Memory B cell (primary cell): ENCODE results near the gene DENND4A.
"Not testable (repeated sequence)": the region's sequence is repeated elsewhere in the genome, so short reads cannot be mapped to it uniquely, and the experiment has no call there.

ENCODE experiments used
- ATAC-seq: fragments of 150-1000 bp; cut with Tn5 transposase; 2 replicates; pipeline ENCODE4 v1.10.0; 2021; ENCODE audit warnings: low read depth, mild to moderate bottlenecking, moderate library complexity
- DNase-seq, 2 donors: peaks; one replicate each; pipeline ENCODE4 v3.0.0; 2022; ENCODE audit warnings: low spot score in 2 of 2
- H3K27ac Mint-ChIP-seq: one replicate; pipeline ENCODE4 v1.8.0; 2022; ENCODE audit warnings: mild to moderate bottlenecking, moderate library complexity, mixed read lengths
- H3K27me3 Mint-ChIP-seq: one replicate; pipeline ENCODE4 v1.8.0; 2022; ENCODE audit warnings: mixed read lengths
- H3K36me3 Mint-ChIP-seq: one replicate; pipeline ENCODE4 v1.8.0; 2022; ENCODE audit warnings: mild to moderate bottlenecking, mixed read lengths
- H3K4me1 Mint-ChIP-seq: one replicate; pipeline ENCODE4 v1.8.0; 2022; ENCODE audit warnings: mixed read lengths
- H3K4me3 Mint-ChIP-seq: one replicate; pipeline ENCODE4 v1.8.0; 2022; ENCODE audit warnings: mild to moderate bottlenecking, moderate library complexity, mixed read lengths
- H3K9me3 Mint-ChIP-seq: one replicate; pipeline ENCODE4 v1.8.0; 2022; ENCODE audit warnings: mixed read lengths

DENND4A gene

DNA sequence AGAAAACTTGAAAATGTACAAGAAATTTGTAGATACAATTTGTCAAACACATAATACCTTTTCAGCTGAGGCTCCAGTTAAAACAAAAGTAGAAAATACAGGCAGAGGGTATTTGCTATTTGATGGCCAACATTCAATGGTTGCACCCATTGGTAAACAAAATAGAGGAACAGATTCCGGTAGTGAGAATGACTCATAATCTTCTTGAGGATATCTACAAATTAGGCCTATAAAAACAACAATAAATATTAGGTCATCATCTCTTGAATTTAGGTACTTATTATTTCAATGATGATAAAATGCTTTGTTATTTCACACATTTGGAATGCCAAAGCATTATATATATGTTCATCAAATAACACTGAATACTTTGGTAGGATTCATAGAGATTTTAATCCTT lies 53.4 kb downstream of the DENND4A start:
- Mint-ChIP-seq H3K27ac (no peak overlapping the region), H3K4me1 (peaks cover 4% of the 10 kb centered on the region), H3K36me3 (peaks cover 24% of the 10 kb centered on the region), H3K9me3 (no peaks in the 10 kb centered on the region), H3K27me3 (no peaks in the 10 kb centered on the region), H3K4me3 (no peak overlapping the region)
- DNase-seq (no peak), ATAC-seq (no peak)

DNA sequence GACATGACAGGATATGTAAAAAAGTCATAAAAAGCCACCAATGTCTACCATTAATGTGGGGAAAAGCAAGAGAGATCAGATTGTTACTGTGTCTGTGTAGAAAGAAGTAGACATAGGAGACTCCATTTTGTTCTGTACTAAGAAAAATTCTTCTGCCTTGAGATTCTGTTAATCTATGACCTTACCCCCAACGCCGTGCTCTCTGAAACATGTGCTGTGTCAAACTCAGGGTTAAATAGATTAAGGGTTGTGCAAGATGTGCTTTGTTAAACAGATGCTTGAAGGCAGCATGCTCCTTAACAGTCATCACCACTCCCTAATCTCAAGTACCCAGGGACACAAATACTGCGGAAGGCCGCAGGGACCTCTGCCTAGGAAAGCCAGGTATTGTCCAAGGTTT lies 58.5 kb downstream of the DENND4A start:
- DNase-seq, H3K27ac Mint-ChIP-seq, H3K9me3 Mint-ChIP-seq, ATAC-seq, H3K4me3 Mint-ChIP-seq, H3K27me3 Mint-ChIP-seq, H3K4me1 Mint-ChIP-seq: not testable (repeated sequence)
- H3K36me3 Mint-ChIP-seq = peaks cover 23% of the 10 kb centered on the region

DNA sequence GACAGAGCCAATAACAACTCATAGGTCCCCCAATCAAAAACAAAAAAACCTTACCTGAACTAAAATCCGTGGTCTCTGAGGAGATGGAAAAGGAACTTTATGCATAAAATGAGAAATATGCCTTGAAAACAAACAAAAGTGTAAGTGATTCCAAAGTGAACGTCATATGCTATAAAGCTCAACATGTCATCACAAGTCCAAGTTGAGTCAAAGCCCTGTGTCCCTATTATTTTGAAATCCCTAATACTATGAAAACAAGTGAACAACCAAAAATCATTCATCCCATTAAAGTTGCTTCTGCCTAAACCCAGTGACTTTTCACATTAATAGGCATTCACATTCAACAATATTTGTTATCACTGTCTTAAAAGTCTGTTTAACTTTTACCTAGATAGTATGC lies 59.4 kb downstream of the DENND4A start:
- H3K4me1 Mint-ChIP-seq = peaks cover 5% of the 10 kb centered on the region
- no peaks in the 10 kb centered on the region for H3K9me3 Mint-ChIP-seq

DNA sequence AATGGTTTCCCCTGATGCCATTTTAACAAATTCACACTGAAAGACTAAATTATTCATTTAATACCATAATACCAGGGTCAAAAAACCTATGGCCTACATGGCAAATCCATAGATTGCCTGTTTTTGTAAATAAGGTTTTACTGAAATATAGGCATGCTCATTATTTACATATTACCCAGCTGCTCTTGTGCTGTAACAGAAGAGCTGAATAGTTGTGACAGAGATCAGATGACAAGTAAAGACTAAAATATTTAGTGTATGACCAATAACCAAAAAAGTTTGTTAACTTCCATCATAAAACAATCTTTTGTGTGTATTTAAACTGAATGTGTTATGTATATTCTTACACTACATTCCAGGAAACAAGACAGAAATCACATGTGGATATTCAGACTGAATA lies 60.2 kb downstream of the DENND4A start:
- DNase-seq (no peak), ATAC-seq (no peak)
- Mint-ChIP-seq H3K36me3 (peaks cover 18% of the 10 kb centered on the region), H3K27ac (peak overlapping the region; percentile 35), H3K4me1 (peaks cover 3% of the 10 kb centered on the region), H3K4me3 (no peak overlapping the region), H3K9me3 (no peaks in the 10 kb centered on the region), H3K27me3 (no peaks in the 10 kb centered on the region)

More for the DNA sequence above, 59.4 kb downstream of the DENND4A start:
- no peak for ATAC-seq
- H3K4me3 Mint-ChIP-seq = no peak overlapping the region
- H3K27me3 Mint-ChIP-seq = no peaks in the 10 kb centered on the region
- no peak overlapping the region for H3K27ac Mint-ChIP-seq
- H3K36me3 Mint-ChIP-seq = peaks cover 23% of the 10 kb centered on the region
- DNase-seq = no peak

DNA sequence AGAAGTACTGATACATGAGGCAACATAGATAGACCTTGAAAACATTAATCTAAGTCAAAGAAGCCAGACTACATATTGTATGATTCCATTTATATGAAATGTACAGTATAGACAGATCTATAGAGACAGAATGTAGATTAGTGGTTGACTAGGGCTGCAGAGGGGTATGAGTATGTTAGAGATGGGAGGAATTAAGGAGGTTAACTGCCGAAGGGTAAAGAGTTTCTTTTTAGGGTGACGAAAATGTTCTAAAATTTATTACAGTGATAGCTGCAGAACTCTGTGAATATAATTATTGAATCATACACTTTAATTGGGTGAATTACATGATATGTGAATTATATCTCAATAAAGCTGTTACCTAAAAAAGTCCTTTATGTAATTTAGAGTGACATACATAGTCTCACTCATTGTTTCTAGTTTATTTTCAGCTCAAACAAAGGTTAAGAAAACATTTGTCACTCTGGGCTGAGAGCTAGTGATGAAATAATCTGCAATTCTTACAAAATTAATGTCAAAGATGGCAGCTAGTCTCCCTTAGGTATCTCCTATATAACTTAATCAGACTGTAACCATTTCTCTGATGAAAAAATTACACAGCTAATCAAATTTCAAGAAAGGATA lies 61.4 kb downstream of the DENND4A start:
- H3K4me3 Mint-ChIP-seq = no peak overlapping the region
- H3K27ac Mint-ChIP-seq = no peak overlapping the region
- no peaks in the 10 kb centered on the region for H3K9me3 Mint-ChIP-seq
- peaks cover 3% of the 10 kb centered on the region for H3K4me1 Mint-ChIP-seq
- DNase-seq (no peak), ATAC-seq (no peak)
- H3K27me3 Mint-ChIP-seq = no peaks in the 10 kb centered on the region
- H3K36me3 Mint-ChIP-seq = peaks cover 21% of the 10 kb centered on the region

DNA sequence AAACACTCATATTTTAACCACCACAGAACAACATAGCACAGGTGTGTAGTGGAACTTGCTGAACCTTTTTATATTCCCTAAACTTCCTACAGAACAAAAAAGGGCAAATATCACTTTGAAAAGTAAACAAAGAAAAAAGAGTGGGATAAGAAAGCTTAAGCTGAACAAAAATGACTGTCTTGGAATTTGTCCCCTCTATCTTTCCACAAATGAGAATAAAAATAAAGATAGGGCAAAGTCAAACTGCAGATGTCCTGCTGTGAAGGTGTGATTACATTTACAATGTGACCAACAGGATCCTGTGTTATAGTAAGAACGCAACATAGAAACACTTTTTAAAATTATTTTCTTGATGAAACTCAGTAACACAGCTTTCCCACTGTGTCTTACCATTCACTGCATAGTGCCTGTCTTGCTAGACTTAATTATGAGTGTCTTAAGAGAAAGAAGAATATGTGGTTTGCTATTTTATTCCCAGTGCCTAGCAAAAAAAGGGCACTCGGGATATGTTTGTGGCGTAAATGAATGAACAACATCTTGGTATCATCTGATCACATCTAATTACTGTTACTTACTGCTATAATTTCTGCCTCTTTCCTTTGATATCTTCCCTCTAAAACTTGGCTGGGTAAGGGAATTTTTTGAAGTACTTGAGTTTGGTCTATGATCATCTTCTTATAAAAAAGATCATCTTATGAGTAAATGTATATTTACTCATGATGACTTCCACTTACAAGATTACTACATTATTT lies 67.5 kb downstream of the DENND4A start:
- Mint-ChIP-seq H3K4me3 (no peak overlapping the region), H3K4me1 (no peaks in the 10 kb centered on the region), H3K27ac (no peak overlapping the region), H3K36me3 (peaks cover 18% of the 10 kb centered on the region), H3K9me3 (no peaks in the 10 kb centered on the region), H3K27me3 (no peaks in the 10 kb centered on the region)
- ATAC-seq (no peak), DNase-seq (no peak)

DNA sequence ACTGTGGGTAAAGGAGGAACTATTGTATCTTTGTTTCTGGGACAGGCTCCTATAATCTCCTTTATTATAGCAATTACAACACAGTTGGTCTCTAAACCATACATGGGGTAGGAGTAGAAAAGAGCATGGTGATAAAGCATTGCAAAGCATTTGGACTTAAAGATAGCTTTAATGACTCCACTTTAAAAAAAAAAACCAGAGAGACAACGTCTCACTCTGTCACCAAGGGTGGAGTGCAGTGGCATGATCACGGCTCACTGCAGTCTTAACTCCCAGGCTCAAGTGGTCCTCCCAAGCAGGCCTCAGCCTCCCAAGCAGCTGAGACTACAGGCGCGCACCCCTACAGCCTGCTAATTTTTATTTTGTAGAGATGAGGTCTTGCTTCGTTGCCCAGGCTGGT lies 68.2 kb downstream of the DENND4A start:
- Mint-ChIP-seq H3K9me3 (no peaks in the 10 kb centered on the region), H3K4me1 (no peaks in the 10 kb centered on the region), H3K27me3 (no peaks in the 10 kb centered on the region), H3K4me3 (no peak overlapping the region), H3K27ac (no peak overlapping the region), H3K36me3 (peaks cover 18% of the 10 kb centered on the region)
- ATAC-seq (no peak), DNase-seq (no peak)

DNA sequence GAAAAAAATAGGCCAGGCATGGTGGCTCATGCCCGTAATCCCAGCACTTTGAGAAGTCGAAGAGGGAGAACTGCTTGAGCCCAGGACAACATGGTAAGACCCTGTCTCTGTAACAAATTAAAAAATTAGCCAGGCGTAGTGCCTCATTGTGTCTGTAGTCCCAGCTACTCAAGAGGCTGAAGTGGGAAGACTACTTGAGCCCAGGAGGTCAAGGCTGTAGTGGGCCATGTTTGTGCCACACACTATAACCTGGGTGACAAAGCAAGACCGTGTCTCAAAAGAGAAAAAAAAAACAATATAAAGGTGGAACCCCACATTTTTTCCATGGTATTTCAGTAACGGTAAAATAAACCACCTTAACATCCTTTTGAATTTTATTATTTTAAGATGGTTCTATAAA lies 69.9 kb downstream of the DENND4A start:
- DNase-seq (no peak), ATAC-seq (no peak)
- Mint-ChIP-seq H3K36me3 (peaks cover 24% of the 10 kb centered on the region), H3K9me3 (no peaks in the 10 kb centered on the region), H3K27ac (no peak overlapping the region), H3K27me3 (no peaks in the 10 kb centered on the region), H3K4me1 (no peaks in the 10 kb centered on the region), H3K4me3 (no peak overlapping the region)

DNA sequence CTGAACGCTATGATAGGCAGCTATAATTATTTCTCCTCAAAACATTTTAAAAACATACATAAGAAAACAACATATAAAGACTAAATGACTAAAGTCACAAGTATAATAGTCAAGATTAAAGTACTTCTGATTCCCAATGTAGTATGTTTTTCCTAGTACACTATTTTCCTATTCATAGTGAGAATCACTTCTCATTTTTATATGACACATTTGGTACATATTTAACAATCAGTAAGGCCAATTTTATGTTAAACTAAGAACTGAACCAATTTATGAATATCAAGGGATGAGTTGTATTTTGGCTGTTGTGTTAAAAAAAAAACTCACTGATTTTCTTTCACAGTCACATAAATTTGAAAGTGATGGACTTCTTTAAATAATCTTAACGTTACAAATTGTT lies 79.7 kb downstream of the DENND4A start:
- ATAC-seq (no peak), DNase-seq (no peak)
- H3K27ac Mint-ChIP-seq = no peak overlapping the region
- no peaks in the 10 kb centered on the region for H3K9me3 Mint-ChIP-seq
- peaks cover 38% of the 10 kb centered on the region for H3K36me3 Mint-ChIP-seq
- H3K4me1 Mint-ChIP-seq = peaks cover 3% of the 10 kb centered on the region
- no peak overlapping the region for H3K4me3 Mint-ChIP-seq
- H3K27me3 Mint-ChIP-seq = no peaks in the 10 kb centered on the region

DNA sequence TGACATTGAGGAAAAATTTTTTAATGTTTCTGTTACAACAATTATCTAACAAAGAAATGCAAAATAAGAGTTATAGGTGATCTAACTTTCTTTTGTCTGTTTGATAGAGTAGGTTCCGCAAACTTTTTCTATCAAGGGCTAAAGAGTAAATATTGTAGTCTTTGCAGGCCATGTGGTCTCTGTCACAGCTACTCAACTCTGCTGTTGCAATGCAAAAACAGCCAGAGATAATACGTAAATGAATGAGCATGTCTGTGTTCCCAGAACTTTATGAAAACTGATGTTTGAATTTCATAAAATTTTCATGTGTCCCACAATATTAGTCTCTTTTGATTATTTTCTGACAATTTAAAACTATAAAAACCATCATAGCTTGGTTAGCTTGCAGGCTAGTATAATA lies 97.0 kb downstream of the DENND4A start:
- H3K4me3 Mint-ChIP-seq = no peak overlapping the region
- no peaks in the 10 kb centered on the region for H3K27me3 Mint-ChIP-seq
- no peak overlapping the region for H3K27ac Mint-ChIP-seq
- H3K9me3 Mint-ChIP-seq = no peaks in the 10 kb centered on the region
- H3K36me3 Mint-ChIP-seq = peaks cover 33% of the 10 kb centered on the region
- DNase-seq (no peak), ATAC-seq (no peak)
- H3K4me1 Mint-ChIP-seq = no peaks in the 10 kb centered on the region

DNA sequence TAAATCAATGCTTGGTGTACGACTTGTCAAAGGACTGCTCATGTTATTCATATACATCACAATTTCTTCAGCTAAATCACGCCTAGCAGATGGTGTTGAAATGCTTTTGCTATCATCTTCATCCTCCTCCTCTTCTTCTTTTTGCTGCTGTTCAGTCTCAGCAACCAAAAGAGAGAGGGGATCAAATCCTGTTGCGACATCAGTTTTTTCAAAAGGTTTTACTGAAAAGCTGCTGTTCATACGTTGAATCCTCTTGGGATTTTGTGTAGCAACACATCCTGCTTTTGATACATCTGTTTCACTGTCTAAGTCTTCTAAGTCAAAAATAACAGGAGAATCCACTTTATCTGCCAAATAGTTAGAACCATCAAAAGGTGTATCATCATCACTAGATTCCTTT lies 101.3 kb downstream of the DENND4A start:
- Mint-ChIP-seq H3K36me3 (peaks cover 38% of the 10 kb centered on the region), H3K4me3 (no peak overlapping the region), H3K9me3 (peaks cover 1% of the 10 kb centered on the region), H3K4me1 (no peaks in the 10 kb centered on the region), H3K27me3 (no peaks in the 10 kb centered on the region), H3K27ac (peak overlapping the region; percentile 9)
- DNase-seq = no peak
- no peak for ATAC-seq

DNA sequence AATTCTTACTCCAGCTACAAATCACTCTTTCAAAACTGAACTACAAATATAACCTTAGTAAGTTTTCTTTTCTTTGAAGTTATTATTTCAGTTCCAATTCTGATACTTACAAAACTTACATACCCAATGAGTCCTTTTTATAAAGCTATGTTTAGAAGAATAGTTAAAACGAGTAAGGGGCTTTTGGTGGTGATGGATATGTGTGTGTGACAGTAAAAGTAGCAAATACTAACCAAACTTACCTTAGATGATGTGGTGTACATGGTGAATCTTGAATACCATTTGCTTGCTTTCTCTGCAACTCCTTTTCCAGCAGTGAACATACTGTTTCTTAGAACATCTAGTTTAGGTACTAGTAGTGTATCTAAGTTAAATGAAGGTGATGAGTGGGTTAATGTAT lies 101.9 kb downstream of the DENND4A start:
- Mint-ChIP-seq H3K4me1 (no peaks in the 10 kb centered on the region), H3K9me3 (peaks cover 1% of the 10 kb centered on the region), H3K4me3 (no peak overlapping the region), H3K27me3 (no peaks in the 10 kb centered on the region), H3K27ac (no peak overlapping the region), H3K36me3 (peaks cover 38% of the 10 kb centered on the region)
- ATAC-seq (no peak), DNase-seq (no peak)

DNA sequence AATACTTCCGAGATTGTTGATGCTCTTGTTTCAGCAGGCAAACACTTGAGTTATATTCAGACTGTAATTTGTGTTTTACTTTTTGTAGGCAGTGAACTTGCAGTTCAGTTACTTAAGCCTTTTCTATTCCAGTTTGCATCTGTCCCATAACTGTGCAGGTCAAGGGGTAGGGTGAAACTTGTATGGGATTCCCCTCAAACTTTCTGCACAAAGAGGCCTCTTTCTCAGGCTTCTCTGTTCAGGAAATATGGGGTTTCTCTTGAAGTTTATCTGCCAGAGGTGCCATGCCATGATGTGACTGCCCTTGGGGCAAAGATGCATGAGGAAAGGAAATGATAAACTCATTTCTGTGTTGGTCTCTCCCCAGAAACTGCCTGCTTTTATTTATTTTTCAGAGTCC lies 103.6 kb downstream of the DENND4A start:
- H3K4me3 Mint-ChIP-seq = no peak overlapping the region
- peaks cover 1% of the 10 kb centered on the region for H3K9me3 Mint-ChIP-seq
- H3K27ac Mint-ChIP-seq = no peak overlapping the region
- no peaks in the 10 kb centered on the region for H3K4me1 Mint-ChIP-seq
- no peaks in the 10 kb centered on the region for H3K27me3 Mint-ChIP-seq
- H3K36me3 Mint-ChIP-seq = peaks cover 36% of the 10 kb centered on the region
- DNase-seq = no peak
- ATAC-seq = no peak

DNA sequence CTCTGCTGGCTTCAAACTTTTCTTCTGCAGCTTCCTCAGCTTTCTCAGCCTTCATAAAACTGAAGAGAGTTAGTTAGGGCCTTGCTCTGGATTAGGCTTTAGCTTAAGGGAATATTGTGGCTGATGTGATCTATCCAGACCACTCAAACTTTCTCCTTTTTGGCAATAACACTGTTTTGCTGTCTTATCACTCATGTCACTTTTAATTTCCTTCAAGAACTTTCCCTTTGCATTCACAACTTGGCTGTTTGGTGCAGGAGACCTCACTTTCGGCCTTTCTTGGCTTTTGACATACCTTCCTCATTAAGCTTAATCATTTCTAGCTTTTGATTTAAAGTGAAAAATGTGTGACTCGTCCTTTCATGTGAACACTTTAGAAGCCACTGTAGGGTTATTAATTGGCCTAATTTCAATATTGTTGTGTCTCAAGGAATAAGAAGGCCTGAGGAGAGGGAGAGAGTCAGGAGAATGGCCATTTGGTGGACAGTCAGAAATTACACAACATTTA lies 109.6 kb downstream of the DENND4A start:
- H3K9me3 Mint-ChIP-seq = no peaks in the 10 kb centered on the region
- peaks cover 4% of the 10 kb centered on the region for H3K36me3 Mint-ChIP-seq
- peak overlapping the region; percentile 63 for H3K27ac Mint-ChIP-seq
- DNase-seq (no peak), ATAC-seq (no peak)
- H3K4me3 Mint-ChIP-seq = no peak overlapping the region
- H3K4me1 Mint-ChIP-seq = peaks cover 3% of the 10 kb centered on the region
- no peaks in the 10 kb centered on the region for H3K27me3 Mint-ChIP-seq

DNA sequence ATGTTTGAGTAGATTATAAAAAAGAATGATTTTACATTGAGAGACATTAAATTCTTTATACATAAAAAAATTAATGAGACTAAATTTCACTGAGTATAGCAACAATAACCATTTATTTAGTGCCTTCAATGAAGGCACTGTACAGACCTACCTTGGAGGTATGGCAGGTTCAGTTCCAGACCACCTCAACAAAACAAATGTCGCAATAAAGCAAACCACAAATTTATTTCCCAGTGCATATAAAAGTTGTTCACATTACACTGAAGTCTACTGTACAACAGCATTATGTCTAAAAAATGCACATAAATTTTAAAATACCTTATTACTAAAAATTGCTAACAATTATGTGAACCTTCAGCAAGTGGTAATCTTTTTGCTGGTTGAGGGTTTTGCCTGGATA lies 111.5 kb downstream of the DENND4A start:
- Mint-ChIP-seq H3K27me3 (no peaks in the 10 kb centered on the region), H3K36me3 (peaks cover 6% of the 10 kb centered on the region), H3K9me3 (no peaks in the 10 kb centered on the region), H3K27ac (peak overlapping the region; percentile 8), H3K4me3 (no peak overlapping the region), H3K4me1 (peaks cover 3% of the 10 kb centered on the region)
- ATAC-seq (no peak), DNase-seq (no peak)
